ENCODE measurements around the gene LSS.
"Not testable (repeated sequence)": the region's sequence is repeated elsewhere in the genome, so short reads cannot be mapped to it uniquely, and the experiment has no call there.

LSS gene

DNA sequence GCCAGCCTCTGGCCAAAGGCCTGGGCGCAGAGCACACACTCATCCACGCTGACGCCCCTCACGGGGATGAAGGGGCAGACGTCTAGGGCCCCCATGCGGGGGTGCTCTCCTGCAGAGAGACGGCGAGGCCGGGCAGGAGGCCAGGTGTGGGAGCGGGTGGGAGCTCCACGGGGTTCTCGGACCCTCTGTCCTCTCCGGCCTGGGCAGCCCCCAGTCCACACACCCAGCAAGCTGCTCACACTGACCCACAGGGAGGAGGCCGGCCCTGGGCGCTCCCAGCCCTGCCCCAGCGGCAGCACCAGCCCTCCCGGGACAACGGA, 75.7 kb downstream of the LSS start:
- DNase-seq (ENCODE audit: low spot score): no peak

DNA sequence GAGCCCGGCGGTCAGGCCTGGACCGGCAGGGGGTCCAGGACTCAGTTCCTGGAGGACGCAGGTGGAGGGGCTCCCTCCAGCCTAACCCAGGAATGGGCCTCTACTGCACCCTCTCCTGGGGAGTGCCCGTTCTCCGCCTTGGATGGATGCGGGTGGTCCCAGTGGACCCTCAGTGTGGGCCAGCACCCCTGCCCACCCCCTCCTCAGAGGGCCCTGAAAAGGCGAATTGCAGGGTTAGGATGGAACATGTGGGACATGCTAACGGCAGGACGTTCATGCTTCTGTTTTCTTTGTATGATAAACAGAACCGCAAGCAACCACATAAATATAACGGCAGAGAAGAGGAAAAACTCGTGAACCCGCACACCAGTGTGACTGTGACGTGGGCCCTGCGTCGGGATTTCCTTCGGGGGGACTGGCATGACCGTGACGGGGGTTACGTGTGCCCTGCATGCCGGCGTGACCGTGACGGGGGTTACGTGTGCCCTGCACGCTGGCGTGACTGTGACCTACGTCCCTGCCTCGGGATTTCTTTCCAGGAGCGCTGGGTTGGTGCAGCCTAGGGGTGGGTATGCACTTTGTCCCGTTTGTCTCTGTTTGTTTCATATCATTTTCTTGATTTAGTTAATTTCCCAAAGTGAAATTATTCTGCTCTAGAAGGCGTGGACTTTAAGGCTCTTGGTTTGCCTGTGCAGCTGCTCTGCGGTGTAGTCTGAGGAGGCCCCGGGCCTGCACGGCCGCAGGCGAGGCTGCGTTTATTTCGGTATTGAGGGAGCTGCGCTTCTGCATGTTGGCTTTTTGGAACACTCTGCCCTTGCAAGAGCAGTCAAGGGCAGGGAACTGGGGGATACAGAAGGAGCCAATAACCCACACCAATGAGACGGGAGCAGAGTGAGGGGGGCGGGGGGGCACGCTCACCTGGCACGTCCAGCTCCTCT, 76.3 kb downstream of the LSS start:
- no peak for DNase-seq (ENCODE audit: low spot score)

DNA sequence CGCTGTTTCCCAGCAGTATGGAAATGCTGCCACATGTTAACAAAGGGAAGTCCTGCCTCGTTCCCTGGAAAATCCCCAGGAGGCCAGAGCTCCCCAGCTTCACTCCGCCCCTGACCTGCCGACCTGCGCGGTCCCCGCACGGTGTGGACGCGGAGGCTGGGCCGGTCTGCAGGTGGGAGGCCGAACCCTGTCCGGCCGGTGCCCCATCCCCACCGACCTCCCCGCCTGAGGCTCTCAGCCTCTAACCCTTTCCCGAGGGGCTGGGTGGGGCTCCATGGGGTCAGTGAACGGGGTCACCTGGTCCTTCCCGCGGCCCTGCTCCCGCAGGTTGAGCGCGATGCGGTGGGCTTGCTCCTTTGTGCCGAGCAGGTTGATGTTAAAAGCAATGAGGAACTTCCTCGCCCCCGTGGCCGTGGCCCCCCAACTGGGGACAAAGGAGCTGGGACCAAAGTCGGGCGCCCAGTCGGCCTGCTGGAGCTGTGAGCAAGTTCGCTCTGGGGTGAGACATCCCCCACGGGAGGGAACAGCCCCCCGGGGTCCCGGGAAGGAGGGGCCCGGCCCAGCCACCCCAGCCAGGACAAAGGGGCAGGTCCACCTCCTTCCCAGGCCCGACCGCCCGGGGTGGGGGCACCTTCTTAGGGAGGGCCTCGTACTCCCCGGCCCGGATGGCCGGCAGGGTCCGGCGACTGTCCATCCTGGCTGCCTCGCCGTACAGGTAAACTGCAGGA, 77.1 kb downstream of the LSS start:
- DNase-seq (ENCODE audit: low spot score): no peak

DNA sequence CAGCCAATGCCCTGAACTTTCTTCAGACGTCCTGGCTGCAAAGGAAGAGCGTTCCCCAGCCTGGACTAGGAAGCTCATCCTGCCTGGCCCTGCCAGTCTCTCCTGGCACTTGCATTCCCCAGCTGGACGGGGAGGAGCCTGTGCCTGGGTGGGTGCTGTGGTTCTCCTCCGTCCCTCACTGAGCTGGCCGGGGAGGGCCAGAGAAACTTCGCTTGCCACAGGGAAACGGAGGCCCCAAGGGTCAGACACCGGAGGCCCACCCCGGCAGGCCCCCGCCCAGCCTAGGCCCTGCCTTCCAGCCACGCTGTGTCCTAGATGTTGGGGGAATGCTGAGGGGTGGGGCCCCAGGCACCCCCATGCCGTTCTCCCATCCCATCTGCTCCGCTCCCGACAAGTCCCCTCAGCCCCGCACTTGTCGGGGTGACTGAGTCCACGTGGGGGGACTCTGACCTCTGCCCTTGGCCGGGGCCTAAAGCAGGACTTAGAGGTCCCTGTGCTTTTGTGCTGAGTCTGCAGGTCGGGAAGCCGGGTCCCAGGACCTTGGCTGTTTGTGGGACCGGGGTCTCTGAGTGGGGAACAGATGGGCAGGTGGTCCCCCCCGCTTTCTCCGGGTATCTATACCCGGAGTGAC, 78.0 kb downstream of the LSS start:
- no peak for DNase-seq (ENCODE audit: low spot score)

DNA sequence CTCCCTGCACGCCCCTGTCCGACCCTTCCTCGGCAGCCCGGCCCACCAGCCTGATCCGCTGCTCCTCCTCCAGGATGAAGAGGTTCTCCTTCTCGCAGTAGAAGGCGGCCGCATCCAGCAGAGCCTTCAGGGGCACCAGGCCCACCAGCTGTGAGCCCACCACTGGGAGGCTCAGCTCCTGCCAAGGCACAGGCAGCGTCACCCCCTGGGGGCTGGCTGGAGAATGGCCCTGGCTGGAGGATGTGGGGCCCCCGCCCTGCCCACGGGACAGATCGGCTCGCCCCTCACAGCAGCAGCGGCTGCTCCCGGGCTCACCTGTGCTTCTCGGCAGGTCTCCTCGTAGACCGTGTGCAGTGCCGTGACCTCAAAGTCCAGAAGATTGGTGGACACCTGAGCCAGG, 78.5 kb downstream of the LSS start:
- DNase-seq (ENCODE audit: low spot score): no peak

DNA sequence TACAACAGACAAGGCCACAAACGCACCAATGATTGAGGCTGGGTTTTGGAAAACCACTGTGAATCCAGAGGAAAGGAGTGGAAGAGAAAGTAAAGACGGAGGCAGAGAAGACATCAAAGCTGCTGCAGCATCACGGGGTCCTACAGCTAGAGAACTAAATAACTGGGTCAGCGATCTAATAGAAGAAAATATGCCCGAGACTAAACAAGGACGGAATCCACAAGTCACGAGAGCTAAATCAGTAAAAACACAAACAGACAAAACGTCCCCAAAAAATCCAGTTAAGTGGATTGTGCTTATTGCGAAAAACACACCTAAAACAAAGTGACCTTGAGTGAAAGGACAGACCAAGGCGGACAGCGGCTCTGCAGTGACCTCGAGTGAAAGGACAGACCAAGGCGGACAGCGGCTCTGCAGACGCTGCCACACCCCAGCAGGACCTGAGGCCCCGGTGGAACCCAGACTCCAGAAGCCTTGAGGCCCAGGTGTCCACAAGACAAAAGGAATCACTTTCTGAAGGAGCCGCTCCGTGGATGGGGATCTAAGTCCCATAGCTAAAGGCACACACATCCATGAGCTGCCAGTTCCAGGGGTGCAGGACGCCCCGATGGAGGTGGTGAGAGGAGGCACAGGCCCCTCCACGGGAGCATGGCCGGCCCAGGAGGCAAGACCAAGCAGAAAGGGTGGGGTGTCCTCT, 79.2 kb downstream of the LSS start:
- no peak for DNase-seq (ENCODE audit: low spot score)

DNA sequence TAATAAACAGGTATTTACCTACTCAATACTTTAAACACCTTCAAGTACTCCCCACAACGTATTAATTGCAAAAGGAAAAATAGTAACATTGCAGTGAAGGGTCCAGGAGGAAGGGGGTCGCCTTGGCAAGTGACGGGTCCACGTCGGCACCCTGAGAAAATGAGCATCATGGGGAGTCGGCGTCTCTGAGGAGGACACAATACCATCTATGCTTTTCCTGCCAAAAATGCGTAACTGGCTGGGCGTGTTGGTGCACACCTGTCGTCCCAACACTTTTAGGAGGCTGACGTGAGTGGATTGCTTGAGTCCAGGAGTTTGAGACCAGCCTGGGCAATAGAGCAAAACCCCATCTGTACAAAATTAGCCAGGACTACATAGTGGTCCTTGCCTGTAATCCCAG, 80.5 kb downstream of the LSS start:
- no peak for DNase-seq (ENCODE audit: low spot score)

DNA sequence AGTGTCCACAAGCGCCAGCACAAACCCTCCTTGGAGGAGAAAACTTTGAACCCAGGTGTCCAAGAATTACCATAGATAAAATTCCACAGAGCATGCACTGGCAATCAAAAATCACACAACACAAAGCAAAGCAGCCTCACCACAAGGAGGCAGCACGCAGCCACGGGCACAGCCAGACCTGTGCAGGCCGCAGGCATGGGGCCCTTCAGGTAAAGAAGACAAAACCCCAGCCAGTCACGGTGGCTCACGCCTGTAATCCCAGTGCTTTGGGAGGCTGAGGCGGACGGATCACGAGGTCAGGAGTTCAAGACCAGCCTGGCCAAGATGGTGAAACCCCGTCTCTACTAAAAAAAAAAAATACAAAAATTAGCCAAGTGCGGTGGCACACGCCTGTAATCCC, 81.1 kb downstream of the LSS start:
- DNase-seq (ENCODE audit: low spot score): peak; percentile 29

DNA sequence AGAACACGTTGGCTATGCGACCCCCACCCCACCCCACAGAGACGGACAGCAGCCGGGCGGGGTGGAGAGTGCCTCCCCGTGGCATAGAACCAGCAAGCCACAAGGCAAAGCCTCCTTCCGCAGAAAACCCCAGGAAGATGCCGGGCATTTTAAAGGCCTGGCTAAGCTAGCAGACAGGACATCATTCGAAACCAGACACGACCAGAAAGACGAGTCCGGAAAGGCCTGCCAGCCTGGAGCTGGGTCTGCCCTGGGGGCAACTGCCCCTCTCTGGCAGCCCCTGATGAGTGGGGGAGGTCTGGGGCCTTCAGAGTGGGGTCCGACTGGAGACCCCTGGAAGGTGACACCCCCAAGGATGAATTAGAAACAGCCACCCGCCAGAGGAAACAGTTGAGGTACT, 81.7 kb downstream of the LSS start:
- DNase-seq (ENCODE audit: low spot score): no peak

DNA sequence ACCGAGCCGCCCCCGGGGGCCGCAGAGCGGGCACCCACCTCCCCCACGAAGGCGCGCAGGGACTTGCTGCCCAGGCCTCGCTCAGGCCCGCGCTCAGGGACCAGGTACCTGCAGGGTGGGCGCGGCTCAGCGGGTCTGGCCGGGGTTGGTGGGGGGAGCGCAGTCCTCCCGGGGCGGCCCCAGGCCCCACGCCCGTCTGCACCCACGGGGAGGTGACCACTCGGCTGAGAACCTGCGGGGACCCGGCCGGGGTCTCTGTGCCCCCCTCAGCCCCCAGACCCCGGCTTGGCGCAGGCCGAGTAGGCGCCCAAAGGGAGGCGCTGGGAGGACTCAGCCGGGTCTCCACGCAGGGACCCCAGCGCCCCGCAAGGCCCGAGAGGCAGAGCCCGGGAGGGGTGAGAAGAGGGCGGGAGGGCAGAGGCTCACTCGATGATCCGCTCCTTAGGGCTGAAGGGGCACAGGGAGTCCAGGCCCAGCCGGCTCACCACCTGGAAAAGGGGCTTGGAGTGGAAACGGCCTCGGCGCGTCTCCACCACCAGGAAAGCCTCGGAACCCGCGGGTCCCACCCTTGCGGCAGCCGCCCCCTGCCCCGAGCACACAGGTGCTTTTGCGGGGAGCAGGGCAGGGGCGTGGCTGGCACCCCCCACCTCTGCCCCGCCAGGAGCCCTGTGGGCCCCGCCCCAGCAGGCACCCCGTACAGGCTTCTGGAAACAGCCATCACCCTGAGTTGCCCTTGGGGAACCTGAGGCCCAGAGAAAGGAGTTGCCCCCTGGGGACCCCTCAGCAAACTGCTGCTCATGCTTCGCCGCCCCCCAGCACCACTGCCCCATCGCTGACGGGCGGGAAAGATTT, 82.5 kb downstream of the LSS start:
- no peak for DNase-seq (ENCODE audit: low spot score)

DNA sequence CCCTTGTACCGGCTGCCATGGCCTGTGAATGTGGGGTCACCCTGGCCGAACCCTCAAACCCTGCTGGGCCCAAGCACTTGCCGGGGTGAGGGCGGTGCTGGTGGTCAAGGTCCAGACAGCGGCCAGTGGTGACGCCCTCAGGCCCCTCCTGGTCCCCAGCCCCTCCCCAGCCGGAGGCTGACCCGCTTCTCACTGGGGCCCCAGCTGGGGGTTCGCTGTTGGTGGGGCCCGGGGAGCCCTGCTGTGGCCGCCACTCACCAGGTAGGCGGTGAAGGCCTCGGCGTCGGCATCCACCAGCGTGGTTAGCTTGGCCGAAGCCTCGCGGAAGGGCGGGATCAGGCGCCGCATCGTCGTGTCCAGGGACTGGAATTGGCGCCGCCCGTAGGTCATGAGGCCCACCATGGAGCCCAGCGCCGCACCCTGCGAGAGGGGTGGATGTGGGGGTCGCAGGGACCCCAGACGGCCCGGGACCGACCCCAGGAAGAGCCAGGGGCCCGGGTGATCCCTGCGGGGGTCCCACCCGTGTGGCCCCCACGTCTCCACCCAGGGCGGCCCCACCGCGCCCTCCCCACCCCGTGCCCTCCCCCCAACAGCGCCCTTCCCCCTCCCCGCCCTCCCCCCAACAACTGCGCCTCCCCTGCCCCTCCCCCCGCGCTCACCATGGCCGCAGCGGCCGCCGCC, 83.3 kb downstream of the LSS start:
- no peak for DNase-seq (ENCODE audit: low spot score)

DNA sequence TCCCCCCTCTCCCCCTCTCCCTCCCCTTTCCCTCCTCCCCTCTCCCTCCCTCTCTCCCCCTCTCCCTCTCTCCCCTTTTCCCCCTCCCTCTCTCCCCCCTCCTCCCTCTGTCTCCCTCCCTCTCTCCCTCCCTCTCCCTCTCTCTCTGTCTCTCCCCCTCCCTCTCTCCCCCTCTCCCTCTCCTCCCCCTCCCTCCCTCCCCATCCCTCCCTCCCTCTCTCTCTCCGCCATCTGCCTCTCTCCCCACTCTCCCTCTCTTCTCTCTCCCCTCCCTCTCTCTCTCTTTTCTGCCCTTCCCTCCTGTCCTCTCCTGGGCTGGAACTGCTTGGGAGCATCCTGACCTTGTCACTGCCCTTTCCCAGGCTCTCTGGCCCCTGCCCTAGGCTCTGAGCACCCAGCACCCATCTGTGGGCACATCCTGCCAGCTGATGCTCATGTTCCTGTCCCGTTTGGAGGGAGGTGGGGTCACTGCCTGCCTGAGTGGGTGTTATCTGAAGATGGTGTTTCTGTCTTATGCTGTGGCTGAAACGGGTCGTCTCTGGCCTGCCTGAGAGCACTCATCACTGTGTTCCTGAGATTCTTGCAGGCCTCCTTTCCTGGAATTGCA, 84.0 kb downstream of the LSS start:
- no peak for DNase-seq (ENCODE audit: low spot score)

DNA sequence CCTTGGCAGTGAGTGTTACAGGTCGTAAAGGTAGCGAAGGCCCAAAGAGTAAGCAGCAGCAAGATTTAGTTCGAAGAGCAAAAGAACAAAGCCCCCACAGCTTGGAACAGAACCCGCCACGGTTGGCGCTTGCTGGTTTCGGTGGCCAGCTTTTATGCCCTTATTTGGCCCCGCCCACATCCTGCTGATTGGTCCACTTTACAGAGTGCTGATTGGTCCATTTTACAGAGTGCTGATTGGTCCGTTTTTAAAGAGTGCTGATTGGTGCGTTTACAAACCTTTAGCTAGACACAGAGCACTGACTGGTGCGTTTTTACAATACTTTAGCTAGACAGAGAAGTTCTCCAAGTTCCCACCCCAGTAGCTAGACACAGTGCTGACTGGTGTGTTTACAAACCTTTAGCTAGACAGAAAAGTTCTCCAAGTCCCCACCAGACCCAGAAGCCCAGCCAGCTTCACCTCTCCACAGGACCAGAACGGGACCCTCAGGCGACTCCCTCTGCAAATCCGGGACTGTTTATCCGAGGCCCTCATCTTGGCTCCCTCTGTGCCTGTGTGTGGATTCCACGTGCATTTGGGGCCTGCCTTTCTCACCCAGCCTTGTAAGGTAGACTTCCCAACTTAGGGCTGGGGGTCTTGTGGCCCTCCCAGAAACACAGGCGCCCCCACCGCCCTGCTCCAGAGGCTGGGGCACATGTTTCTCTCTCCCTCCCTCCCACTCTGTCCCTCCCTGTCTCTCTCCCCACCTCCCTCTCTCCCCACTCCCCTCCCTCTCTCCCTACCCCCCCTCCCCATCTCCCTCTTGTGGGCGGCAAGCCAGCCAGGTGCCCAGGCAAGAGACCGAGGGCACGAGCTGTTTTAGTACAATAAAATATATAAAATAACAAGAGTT, 85.7 kb downstream of the LSS start:
- DNase-seq (ENCODE audit: low spot score): no peak

DNA sequence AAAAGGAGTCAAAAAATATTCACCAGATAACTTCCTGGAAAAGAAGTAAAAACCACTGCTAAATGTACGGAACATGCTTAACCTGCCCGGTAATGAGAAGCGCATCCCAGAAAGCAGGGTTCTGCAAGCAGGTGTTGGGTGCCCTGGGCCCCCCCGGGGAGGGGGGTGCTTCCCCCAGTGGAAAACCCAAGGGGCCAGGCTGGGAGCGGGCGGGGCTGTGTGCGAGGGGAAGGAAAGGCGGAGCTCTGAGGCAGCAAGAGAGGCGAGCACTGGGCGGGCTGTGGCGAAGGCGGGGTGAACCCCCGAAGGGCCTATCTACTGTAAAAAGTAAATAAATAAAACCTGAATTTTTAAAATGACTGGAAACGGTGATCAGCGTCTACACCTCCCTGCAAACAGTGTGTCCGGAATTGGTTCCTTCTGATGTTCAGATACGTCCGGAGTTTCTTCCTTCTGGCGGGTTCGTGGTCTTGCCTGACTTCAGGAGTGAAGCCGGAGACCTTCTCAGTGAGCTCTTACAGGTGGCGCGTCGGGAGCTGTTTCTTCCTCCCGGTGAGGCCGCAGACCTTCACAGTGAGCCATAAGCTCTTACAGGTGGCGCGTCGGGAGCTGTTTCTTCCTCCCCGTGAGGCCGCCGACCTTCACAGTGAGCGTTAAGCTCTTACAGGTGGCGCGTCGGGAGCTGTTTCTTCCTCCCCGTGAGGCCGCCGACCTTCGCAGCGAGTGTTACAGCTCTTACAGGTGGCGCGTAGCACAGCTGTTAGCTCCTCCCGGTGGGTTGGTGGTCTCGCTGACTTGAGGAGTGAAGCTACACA, 86.6 kb downstream of the LSS start:
- no peak for DNase-seq (ENCODE audit: low spot score)

DNA sequence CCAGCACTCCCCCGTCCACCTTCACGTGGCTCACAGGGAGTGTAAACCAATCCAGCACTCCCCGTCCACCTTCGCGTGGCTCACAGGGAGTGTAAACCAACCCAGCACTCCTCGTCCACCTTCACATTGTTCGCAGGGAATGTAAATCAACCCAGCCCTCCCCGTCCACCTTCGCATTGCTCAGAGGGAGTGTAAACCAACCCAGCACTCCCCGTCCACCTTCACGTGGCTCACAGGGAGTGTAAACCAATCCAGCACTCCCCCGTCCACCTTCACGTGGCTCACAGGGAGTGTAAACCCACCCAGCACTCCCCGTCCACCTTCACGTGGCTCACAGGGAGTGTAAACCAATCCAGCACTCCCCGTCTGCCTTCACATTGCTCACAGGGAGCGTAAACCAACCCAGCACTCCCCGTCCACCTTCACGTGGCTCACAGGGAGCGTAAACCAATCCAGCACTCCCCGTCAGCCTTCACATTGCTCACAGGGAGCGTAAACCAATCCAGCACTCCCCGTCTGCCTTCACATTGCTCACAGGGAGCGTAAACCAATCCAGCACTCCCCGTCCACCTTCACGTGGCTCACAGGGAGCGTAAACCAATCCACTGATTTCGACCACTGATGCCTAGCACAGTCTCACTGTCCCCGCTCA, 88.1 kb downstream of the LSS start:
- not testable (repeated sequence) for DNase-seq (ENCODE audit: low spot score)

DNA sequence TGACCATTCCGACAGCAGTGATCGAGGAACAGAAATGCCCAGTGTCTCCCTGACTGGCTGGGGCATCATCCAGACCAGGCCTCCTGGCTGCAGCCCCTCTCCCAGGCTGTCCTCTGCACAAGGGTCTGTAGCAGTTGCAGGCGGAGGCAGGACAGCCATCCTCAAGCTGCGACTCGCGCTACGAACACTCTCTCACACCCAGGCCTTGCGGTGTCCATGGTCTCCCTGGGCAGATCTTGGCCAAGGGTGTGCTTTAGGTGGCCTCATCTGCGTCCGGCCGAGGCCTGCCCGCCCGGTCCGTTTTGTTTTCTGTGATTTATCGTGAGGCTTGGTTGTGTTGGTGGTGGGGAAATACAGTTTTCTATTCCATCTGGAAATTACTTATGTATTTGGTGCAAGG, 88.9 kb downstream of the LSS start:
- DNase-seq (ENCODE audit: low spot score): no peak

DNA sequence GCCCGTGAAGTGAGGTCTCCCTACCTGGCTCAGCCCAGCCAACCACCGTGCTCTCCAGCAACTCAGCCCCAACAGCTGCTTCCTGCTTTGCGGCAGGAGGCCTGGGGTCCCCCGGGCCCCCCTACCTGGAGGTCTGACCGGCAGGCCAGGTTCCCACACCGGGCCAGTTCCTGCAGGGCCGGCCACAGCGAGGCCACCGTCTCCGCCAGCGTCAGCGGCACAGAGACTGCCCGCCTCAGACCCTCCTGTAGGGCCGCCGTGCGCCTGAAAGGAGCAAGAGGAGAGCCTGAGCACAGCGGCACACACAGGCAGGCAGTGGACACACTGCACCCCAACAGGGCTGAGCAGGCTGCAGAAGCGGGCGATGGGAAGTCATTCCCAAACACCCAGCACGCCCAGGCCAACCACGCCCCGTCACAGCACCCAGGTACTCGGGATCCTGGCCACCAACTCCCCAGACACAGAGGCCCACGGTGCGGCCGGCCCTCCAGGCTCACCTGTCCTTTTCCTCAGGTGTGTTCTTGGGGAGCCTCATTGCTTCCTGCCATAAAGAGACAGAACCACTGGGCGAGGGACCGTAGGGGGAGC, 90.1 kb downstream of the LSS start:
- DNase-seq (ENCODE audit: low spot score): no peak
